ENCODE data around the gene M1AP. TPM values are rescaled to one million over a fixed set of nuclear protein-coding genes. Genes with fewer than 3 reads are reported as not detected.
A peak's percentile ranks its signal among the peaks of the same experiment; 100 is the strongest.

M1AP gene
- total RNA-seq, 2 experiments from 2014 or later = not detected

GRCh38 chr2:74577448-74577847 lies 70.7 kb downstream of the M1AP start:
- DNase-seq (peak; percentile 21), ATAC-seq (peak; percentile 48)
- Mint-ChIP-seq H3K36me3 (ENCODE audit: low read depth) (peaks cover 2% of the 10 kb centered on the region), H3K4me1 (ENCODE audit: low read depth) (peaks cover 21% of the 10 kb centered on the region), H3K27me3 (peaks cover 1% of the 10 kb centered on the region), H3K27ac (no peak overlapping the region), H3K4me3 (no peak overlapping the region), H3K9me3 (no peaks in the 10 kb centered on the region)
- TF ChIP-seq CTCF (IDR thresholded peaks at IDR 0.05) = no peak
- intact Hi-C loops (cut with micrococcal nuclease) = no loop called here
- ChIA-PET CTCF (interaction anchor here (0.5 to 7.6 kb wide), 6 partner anchors 8 to 328 kb away, joined by 3 to 54 read pairs (median 3); no protein-coding TSS in a partner anchor), POLR2A (interaction anchor here (1.1 kb wide), 2 partner anchors 47 to 80 kb away, joined by 3 to 4 read pairs; no protein-coding TSS in a partner anchor)

- DNase-seq = no peak
- Mint-ChIP-seq H3K27ac (no peak overlapping the region), H3K4me3 (no peak overlapping the region), H3K4me1 (ENCODE audit: low read depth) (peaks cover 23% of the 10 kb centered on the region), H3K27me3 (peaks cover 1% of the 10 kb centered on the region), H3K9me3 (no peaks in the 10 kb centered on the region), H3K36me3 (ENCODE audit: low read depth) (peaks cover 2% of the 10 kb centered on the region)
- TF ChIP-seq CTCF (IDR thresholded peaks at IDR 0.05) = no peak
- CTCF ChIA-PET = interaction anchor here (1.0 to 7.6 kb wide), 5 partner anchors 9 to 24 kb away, joined by 3 to 54 read pairs (median 3); no protein-coding TSS in a partner anchor
- POLR2A ChIA-PET = interaction anchor here (1.1 kb wide), 2 partner anchors 46 to 79 kb away, joined by 3 to 4 read pairs; no protein-coding TSS in a partner anchor
- ATAC-seq = no peak
- intact Hi-C loops (cut with micrococcal nuclease) = no loop called here
Observed at GRCh38 chr2:74576863-74577229, 71.3 kb downstream of the M1AP start.

- peaks cover 2% of the 10 kb centered on the region for H3K36me3 Mint-ChIP-seq (ENCODE audit: low read depth)
Observed at GRCh38 chr2:74576211-74576862, 71.8 kb downstream of the M1AP start.

GRCh38 chr2:74575320-74575719 lies 72.8 kb downstream of the M1AP start:
- intact Hi-C loops (cut with micrococcal nuclease) = no loop called here
- no peaks in the 10 kb centered on the region for H3K27me3 Mint-ChIP-seq
- peaks cover 2% of the 10 kb centered on the region for H3K36me3 Mint-ChIP-seq (ENCODE audit: low read depth)
- POLR2A ChIA-PET = interaction anchor here (0.9 to 2.3 kb wide), 2 partner anchors 8 to 13 kb away, joined by 3 to 5 read pairs; no protein-coding TSS in a partner anchor
- H3K4me1 Mint-ChIP-seq (ENCODE audit: low read depth) = peaks cover 23% of the 10 kb centered on the region
- DNase-seq (no peak), ATAC-seq (no peak)
- CTCF ChIA-PET = interaction anchor here (1.4 to 7.6 kb wide), 5 partner anchors 13 to 72 kb away, joined by 3 to 54 read pairs (median 5); no protein-coding TSS in a partner anchor
- H3K27ac Mint-ChIP-seq = no peak overlapping the region
- H3K4me3 Mint-ChIP-seq = no peak overlapping the region
- H3K9me3 Mint-ChIP-seq = no peaks in the 10 kb centered on the region
- TF ChIP-seq CTCF (IDR thresholded peaks at IDR 0.05) = no peak

More at GRCh38 chr2:74576211-74576862, 71.8 kb downstream of the M1AP start:
- no peak for ATAC-seq
- no peaks in the 10 kb centered on the region for H3K9me3 Mint-ChIP-seq
- H3K4me3 Mint-ChIP-seq = no peak overlapping the region
- peaks cover under 1% of the 10 kb centered on the region for H3K27me3 Mint-ChIP-seq
- no peak for DNase-seq
- H3K4me1 Mint-ChIP-seq (ENCODE audit: low read depth) = peaks cover 23% of the 10 kb centered on the region
- TF ChIP-seq CTCF (IDR thresholded peaks at IDR 0.05) = no peak
- CTCF ChIA-PET = interaction anchor here (1.0 to 7.6 kb wide), 6 partner anchors 9 to 68 kb away, joined by 3 to 54 read pairs (median 3); no protein-coding TSS in a partner anchor
- no peak overlapping the region for H3K27ac Mint-ChIP-seq
- intact Hi-C loops (cut with micrococcal nuclease) = no loop called here
- POLR2A ChIA-PET = interaction anchor here (1.1 kb wide), 2 partner anchors 46 to 78 kb away, joined by 3 to 4 read pairs; no protein-coding TSS in a partner anchor

Measured in activated CD8-positive, alpha-beta T cell treated with anti-CD3 and anti-CD28 coated beads for 36 hours (primary cell).